Jurkat, Clone E6-1 (cell line): ENCODE results near the gene EEF1G.

Source experiments
- DNase-seq: peaks from one replicate; pipeline ENCODE4 v3.0.0-alpha.2; 2011; ENCODE audit warnings: low read depth, low spot score
- H3K4me3 ChIP-seq: 2 replicates; pipeline ENCODE4 v1.5.1; 2011; ENCODE audit warnings: mild to moderate bottlenecking, low read length, control low read depth, moderate library complexity

The EEF1G gene

DNA sequence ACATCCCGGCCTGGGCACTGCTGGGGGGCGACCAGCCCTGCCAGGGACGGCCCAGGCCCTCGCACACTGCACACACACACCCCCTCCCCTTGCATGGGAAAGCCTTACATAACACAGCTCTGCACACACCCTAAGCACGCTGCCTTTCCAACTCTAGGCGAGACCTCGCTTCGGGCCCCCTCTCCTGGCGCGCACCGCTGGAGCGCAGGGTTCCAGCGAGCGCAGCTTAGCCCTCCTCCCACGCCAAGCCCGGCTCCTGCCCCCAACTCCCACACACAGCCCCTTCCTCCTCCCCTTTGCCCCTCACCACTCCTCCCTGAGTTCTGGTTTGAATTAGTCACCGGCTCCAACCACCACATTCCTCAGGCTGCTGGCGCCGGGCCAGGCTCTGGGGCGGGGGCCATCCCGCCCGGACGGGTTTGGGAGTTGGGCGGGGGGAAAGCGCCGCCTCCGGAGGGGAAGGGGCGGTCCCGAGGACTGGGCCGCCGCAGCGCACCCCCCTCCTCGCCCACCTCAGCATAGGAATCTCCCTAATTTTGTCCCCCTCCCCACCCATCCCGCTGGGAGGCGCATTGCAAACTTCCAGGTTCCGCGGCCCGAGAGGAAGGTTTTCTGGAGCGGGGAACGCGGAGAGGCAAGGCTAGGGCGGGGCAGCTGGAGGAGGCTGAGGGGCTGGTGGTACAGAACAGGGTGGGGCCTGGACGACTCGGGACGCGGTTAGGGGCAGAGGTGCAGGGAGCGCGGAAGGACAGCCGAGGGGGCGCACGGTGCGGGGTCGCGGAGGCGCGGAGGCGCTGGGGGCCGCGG, 28.1 kb downstream of the EEF1G start:
- DNase-seq = no peak
- peak overlapping the region; percentile 13 for H3K4me3 ChIP-seq

DNA sequence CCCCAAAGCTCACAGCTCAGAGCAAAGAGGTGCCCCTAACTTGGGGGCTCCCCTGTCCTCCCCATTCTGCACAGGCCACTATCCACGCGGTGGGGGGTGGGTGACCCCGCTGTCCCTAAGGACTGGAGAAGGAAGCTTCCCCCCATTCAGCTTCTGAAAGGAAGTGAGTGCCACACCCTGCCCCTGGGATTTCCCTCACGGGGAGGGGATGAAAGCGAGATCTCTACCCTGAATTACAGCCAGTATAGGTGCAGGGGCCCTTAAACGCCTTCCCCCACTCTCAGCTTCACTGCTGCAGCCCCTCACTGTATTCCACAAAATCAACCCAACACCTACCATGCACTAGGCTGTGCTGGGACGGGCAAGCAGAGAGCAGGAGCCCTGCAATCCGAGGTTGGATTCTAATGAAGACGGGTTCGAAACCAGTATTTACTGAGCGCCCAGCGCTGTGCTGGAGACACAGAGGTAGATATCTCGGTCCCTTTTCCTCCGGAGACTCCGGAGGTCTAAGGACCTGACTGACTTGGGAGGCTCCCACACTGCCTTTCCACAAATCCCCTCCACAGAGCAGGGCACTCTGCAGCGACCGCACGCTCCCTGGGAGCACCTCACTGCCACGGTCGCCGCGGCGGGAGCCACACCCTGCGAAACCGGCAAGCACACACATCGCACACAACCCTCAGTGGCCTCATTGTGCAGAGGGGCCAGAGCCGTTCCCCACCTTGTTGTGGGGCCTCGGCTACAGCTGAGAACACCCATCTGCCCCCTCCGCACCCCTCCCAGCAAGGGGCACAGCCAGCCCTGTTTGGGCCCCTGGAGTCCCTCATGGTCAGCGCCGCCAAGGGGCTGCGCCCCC, 28.9 kb downstream of the EEF1G start:
- no peak for DNase-seq
- no peak overlapping the region for H3K4me3 ChIP-seq

DNA sequence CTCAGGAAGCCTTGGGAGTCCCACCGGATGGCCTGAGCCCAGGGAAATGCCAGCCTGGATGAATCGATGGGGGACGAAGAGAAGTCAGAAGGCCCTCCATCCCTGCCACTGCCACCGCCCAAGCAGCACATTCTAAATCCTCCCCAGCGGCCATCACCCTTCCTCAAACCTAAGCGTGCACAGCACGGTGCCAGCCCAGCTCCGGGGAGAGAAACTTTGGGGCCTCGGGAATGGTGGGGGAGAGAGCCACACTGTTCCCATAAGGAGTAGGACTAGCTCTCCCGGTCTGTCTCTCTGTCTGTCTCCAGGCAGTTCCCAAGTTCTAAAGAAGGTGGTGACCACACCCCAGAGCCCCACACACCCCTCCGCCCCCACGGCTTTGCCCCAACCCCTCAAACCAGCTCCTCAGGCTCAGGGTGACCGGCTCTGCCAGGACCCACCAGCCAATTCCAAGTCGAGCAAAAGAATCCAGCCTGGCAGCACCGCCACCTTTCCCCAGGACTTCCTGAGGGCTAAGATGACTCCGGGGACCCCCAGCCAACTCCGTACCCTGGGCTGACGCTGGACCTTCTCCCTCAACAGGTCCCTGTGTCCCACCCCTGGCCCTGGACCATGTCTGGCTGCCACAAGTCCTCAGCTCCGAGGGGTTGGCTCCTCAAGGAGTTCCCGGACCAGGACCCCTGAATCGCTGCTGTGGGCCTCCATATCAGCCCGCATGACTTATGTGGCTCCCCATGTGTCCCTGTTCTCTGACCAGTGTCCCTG, 29.8 kb downstream of the EEF1G start:
- no peak for DNase-seq
- H3K4me3 ChIP-seq = no peak overlapping the region

DNA sequence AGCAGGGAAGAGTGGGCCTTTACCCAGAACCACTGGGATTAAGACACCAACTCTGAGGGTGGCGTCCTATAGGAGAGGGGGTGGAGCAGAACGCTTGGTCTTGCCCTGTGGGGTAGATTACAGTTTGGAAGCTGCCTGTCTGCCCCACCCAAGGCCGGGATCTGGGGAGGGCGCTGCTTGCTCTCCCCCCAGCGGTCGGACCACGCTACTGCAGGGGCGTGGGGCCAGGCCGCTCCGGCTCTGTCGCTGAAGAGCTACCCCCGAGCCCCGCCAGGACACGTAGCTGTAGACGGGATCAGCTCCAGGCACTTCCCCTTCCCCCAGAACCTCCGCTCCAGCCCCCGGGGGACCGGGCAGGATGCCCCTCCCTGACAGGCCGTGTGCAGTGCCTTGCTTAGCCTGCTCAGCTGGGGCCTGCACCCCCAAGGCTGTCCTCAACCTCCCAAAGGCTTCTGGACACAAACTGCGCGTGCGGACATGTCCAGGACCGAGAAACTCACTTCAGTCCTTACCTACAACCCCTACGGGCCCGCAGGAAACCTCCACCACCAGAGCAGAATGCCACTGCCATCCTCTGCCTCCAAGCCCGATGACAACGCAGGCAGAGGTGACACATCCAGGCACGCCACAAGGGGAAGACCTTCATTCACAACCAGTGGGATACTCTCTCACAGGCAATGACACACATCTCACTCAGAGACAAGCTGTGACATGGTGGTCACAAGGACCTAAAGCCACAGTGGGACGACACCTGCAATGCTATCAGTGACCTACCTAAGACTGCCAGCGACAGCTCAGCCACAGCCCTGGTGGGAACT, 30.7 kb downstream of the EEF1G start:
- peak; percentile 39 for DNase-seq
- H3K4me3 ChIP-seq = no peak overlapping the region

DNA sequence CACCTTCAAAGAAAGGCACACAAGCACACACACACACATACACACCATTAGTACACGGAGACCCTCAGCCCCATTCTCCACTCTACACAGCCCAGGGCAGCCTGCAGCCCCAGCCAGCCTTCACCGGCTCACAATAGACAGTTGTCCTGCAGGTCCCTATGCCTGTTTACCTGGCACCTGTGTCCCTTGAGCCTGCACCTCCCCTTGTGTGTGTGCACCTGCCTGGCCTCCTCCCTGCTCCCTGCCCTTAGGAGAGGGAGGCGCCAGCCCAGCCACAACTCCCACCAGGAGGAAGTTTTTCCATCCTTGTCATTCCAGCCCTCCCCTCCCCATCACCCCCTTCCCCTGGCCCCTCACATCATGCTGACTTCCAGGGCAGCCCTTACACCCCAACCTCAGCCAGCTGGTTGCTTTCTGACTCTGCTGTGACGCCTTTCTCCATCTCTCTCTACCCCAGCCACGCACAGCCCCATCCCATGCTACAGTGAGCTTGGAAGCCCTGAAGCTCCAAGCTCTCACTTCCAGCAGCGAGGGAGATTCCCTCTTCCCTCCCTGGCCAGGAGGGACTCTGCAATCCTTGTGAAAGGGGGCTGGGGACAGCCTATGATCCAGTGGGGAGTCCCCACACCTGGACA, 31.5 kb downstream of the EEF1G start:
- no peak overlapping the region for H3K4me3 ChIP-seq
- no peak for DNase-seq

DNA sequence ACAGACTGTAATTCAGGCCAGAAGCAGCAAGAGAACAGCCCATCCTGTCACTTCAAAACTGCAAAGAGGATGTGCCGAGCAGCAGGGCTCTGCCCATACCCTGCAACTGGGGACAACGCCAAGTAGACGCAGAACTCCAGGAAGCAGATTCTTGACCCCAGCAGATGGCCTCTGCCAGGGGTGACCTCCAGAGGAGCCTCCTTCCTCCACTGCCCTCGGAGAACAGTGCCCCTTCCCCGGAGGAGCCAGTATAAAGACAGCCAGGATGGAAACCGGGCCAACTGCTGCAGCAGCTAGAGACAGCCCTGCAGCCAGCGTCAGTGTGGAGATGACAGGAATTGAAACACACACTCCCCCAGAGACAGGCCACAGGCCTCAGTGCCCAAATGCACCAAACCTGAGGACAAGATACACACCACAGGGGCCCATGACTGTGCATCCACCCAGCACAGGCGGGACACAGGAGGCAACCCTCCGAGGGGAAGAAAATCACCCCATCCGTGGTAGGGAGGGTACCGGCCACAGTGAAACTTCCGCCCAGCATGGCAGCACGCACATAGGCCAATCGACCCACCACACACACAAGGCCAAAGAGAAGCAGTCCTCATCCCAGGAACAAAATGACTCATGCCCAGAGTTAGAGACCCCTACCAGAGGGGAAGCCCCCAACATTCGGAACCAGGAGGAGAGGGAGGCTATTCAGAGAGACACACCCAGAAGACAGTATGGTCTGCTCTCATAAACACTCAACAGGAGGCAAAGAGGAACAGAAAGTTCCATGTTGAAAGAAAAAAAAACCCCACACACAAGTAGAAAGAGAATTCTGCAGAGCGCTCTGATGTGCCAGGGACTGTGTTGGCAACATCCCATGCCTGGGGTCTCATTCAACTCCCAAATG, 32.6 kb downstream of the EEF1G start:
- DNase-seq = no peak
- H3K4me3 ChIP-seq = no peak overlapping the region

- no peak for DNase-seq
- no peak overlapping the region for H3K4me3 ChIP-seq
Measured at GRCh38 chr11:62539238-62539925, 34.3 kb downstream of the EEF1G start.

GRCh38 chr11:62538470-62539237, 35.0 kb downstream of the EEF1G start:
- H3K4me3 ChIP-seq = no peak overlapping the region

DNA sequence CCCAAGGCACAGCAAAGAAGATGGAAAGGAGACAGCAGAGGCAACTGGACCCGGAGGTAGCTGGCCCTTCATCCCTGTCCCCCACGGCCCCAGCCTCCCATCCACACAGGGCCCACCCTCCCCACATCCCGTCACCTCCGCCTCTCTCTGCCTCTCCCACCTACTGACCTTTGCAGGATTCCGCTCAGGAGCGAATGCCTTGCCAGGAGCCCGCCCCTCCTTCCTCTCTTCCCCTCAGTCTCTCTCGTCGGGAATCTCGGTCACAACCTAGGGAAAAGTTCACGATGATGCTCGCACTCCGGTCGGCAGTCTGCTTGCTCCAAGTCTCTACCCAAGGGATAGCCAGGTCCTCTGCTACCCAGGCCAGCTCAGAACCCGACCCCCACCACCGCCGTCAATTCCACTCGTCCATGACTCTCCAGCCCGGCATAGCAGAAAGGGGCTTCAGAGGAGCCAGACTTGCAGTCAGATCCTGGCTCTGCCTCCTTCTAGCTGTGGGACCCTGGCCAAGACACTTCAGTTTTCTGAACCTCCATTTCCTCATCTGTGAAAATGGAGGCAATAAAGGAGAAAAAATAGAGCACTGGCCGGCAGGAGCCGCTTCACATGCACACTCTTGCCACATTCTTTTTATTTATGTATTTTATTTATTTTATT, 37.3 kb downstream of the EEF1G start:
- H3K4me3 ChIP-seq = no peak overlapping the region

More at GRCh38 chr11:62538470-62539237, 35.0 kb downstream of the EEF1G start:
- DNase-seq = no peak

DNA sequence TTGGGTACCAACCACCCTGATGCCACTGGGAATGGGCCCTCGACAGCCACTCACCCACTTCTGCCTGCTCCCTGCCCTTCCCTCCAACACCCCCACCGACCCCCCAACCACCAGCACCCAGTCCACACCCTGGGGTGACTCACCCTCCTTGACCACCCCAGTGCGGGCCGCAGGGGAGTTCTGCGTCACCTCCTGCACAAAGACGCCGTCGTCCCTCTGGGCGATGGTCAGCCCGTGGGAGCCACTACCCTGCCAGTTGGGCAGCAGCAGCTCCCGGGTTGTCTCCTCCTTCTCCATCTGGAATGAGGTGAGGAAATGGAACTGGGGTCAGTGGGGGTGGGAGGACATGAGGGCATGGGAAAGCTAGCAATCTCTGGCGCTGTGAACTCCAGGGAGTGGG, 37.9 kb downstream of the EEF1G start:
- H3K4me3 ChIP-seq = no peak overlapping the region
- DNase-seq = no peak

More for the DNA sequence above, 37.3 kb downstream of the EEF1G start:
- no peak for DNase-seq

DNA sequence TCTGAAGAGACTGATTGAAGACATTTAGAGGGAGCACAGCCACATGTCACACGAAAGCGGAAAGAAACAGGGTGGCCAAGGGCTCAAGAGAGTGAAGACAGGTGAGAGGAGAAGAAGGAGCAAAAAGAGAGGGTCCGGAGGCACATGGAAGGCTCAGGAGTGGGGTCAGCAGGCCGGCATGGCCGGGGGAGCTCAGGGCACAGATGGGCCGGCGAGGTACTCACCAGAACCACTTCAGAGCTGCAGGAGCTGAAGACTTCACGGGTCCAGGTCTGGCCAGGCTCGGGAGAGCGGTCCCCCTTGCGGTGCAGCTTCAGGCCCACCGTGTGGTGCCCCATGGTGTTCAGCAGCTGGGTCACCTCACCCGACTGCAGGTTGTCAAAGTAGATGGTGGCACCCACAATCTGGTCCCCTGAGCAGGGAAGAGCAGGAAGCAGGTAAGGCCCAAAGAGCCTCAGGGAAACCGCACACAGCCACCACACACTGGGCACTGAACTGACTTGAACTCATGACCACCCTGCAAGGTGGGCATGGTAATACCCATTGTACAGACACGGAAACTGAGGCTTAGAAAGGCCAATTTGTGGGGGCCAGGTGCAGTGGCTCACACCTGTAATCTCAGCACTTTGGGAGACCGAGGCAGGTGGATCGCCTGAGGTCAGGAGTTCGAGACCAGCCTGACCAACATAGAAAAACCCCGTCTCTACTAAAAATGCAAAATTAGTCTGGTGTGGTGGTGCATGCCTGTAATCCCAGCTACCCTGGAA, 38.7 kb downstream of the EEF1G start:
- DNase-seq = no peak

DNA sequence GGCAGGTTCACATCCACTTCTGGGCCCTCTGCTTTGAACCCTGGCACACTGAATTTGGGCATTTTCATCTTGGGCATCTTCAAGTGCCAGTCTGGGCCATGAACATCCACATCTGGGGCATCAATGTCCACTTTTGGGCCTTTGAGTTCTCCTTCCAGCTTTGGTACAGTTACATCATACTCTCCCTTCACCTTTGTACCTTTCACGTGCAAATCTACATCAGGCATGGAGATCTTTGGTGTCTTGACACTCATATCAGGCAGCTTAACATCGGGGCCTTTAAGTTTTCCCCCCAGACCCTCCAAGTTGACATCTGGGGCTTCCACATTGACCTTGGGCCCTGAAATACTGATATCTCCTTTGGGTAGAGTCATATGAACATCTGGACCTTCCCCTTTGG, 41.6 kb downstream of the EEF1G start:
- DNase-seq = no peak
- no peak overlapping the region for H3K4me3 ChIP-seq

More for the DNA sequence above, 38.7 kb downstream of the EEF1G start:
- no peak overlapping the region for H3K4me3 ChIP-seq

- DNase-seq = no peak
- H3K4me3 ChIP-seq = no peak overlapping the region
Measured at GRCh38 chr11:62516736-62517371, 56.8 kb downstream of the EEF1G start.

DNA sequence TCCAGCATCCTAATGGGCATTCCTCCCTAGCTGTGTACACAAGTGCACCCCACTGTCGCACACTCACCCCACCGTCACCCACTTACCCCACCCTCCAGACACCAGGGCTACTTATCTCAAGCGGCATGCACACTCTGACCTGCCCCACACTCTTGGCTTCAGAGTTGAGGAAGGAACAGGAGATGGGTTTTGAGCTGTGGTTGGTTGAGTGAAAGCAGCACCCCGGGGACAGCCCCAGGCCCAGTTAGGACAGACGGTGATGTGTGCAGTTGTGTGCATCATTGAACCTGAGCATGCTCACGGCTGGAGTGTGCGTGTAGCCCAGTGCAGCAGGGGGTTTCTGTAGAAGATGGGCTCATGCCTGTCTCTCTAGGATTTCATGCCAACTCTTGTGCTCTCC, 59.5 kb downstream of the EEF1G start:
- H3K4me3 ChIP-seq = no peak overlapping the region
- DNase-seq = no peak

DNA sequence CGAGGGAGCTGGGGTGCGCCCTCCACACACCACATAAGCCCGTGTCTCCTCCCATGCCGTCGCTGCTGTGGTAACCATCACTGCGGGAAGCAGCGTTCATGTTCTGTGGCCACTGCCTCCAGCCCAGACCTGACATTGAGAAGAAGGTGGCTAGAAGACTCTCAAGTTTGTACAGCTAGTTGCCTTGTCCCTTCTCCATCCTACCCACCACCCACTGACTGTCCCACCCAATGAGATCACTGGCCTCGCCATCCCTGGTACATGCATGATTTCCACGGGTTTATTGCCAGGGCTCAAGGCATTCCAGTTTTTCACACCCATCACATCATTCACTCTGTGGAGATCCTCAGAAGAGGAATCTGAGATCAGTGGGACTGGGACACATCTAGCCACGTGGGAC, 60.1 kb downstream of the EEF1G start:
- DNase-seq = no peak
- H3K4me3 ChIP-seq = no peak overlapping the region
